ENCODE measurements around the gene PORCN. TPM values are rescaled to one million over a fixed set of nuclear protein-coding genes. Genes with fewer than 3 reads are reported as not detected.

Gene PORCN
- total RNA-seq, 1 donor from 2014 or later, result 8.9 TPM

- no peaks in the 10 kb centered on the region for H3K4me1 ChIP-seq
- no peak overlapping the region for H3K27ac ChIP-seq
- H3K9me3 ChIP-seq, result no peaks in the 10 kb centered on the region
- DNase-seq (no peak), ATAC-seq (no peak)
- H3K4me3 ChIP-seq, result no peak overlapping the region
- no peaks in the 10 kb centered on the region for H3K36me3 ChIP-seq
- H3K27me3 ChIP-seq, result no peaks in the 10 kb centered on the region
- TF ChIP-seq, protein P1, sequence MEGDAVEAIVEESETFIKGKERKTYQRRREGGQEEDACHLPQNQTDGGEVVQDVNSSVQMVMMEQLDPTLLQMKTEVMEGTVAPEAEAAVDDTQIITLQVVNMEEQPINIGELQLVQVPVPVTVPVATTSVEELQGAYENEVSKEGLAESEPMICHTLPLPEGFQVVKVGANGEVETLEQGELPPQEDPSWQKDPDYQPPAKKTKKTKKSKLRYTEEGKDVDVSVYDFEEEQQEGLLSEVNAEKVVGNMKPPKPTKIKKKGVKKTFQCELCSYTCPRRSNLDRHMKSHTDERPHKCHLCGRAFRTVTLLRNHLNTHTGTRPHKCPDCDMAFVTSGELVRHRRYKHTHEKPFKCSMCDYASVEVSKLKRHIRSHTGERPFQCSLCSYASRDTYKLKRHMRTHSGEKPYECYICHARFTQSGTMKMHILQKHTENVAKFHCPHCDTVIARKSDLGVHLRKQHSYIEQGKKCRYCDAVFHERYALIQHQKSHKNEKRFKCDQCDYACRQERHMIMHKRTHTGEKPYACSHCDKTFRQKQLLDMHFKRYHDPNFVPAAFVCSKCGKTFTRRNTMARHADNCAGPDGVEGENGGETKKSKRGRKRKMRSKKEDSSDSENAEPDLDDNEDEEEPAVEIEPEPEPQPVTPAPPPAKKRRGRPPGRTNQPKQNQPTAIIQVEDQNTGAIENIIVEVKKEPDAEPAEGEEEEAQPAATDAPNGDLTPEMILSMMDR (IDR thresholded peaks at IDR 0.05), result no peak
- intact Hi-C loops (cut with DNase I), result no loop called here
These were observed 35.1 kb upstream of the PORCN start for GRCh38 chrX:48473704-48473990.

DNA sequence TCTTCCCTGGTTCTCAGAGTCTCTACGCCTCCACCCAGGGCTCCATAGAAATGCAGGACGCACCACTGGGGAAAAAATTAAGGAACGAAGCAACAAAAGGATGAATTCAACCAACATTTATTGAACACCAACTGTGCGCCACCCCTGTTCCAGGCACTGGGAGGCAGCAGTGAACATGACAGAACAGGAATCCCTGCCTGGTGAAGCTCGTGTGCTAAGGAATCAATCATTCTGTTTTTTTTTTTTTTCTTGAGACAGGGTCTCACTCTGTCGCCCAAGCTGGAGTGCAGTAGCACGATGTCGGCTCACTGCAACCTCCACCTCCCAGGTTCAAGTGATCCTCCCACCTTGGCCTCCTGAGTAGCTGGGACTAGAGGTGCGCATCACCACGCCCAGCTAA is 34.7 kb upstream of the PORCN start:
- no peaks in the 10 kb centered on the region for H3K27me3 ChIP-seq
- H3K9me3 ChIP-seq, result no peaks in the 10 kb centered on the region
- ATAC-seq (no peak), DNase-seq (no peak)
- H3K27ac ChIP-seq, result no peak overlapping the region
- TF ChIP-seq, protein P1 (IDR thresholded peaks at IDR 0.05), result no peak
- intact Hi-C loops (cut with DNase I), result no loop called here
- no peaks in the 10 kb centered on the region for H3K4me1 ChIP-seq
- H3K36me3 ChIP-seq, result no peaks in the 10 kb centered on the region
- H3K4me3 ChIP-seq, result no peak overlapping the region

GRCh38 chrX:48474581-48474980 is 34.2 kb upstream of the PORCN start:
- DNase-seq (no peak), ATAC-seq (no peak)
- Histone ChIP-seq H3K27ac (no peak overlapping the region), H3K9me3 (no peaks in the 10 kb centered on the region), H3K27me3 (no peaks in the 10 kb centered on the region), H3K36me3 (no peaks in the 10 kb centered on the region), H3K4me1 (no peaks in the 10 kb centered on the region), H3K4me3 (no peak overlapping the region)
- TF ChIP-seq, protein P1 (IDR thresholded peaks at IDR 0.05), result no peak
- intact Hi-C loops (cut with DNase I), result no loop called here

- peak overlapping the region; percentile 73 for H3K4me3 ChIP-seq
- no peak for ATAC-seq
These were observed 33.5 kb upstream of the PORCN start for GRCh38 chrX:48475296-48475695.

DNA sequence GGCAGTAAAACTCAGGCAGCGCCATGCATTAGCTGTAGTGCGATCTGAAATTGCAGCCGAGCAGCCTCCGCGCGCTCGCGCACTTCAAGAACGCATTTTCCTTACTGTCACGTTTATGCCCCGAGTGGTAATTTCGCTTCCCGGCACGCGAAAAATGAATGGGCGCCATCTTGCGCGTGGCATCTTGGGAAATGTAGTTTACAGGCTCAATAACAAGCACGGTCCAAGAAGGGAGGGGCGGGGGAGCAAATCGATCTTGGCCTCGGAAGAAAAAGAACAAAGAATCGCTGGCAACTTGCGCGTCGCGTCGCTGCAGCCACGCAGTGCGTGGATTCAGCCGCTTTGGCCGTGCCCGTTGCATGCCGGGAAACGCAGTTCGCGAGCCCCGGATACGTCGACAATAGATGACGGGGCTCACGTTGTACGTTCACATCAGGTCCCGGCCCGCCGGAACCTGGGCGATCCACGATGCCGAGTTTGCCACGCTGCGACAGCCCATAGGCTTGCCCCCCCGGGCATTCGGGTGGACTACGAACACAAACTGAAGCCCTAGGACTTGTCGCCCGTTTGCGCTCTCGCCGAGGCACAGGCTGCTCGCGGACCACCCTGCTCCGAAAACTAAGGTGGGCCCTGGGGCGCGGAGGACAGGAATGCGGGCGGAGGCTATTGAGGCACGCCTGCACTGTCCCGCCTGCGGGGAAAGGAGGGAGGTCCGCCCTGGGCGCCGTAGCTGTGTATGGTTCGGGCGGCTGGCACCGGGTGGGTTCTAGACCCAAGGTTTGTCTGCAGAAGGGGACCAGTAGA is 32.8 kb upstream of the PORCN start, which contains the start of gene FTSJ1:
TSS of gene FTSJ1 (plus strand) at position 426 of the 804 bp plus-strand sequence. CDS start 1,849 bp downstream, outside the sequence.
- peak within 1 kb of the TSS; percentile 85 for H3K27ac ChIP-seq
- H3K9me3 ChIP-seq, result no peaks in the 10 kb centered on the region
- no peaks in the 10 kb centered on the region for H3K27me3 ChIP-seq
- ATAC-seq (peak; percentile 99), DNase-seq (peak; percentile 93)
- H3K4me3 ChIP-seq, result peak within 1 kb of the TSS; percentile 73
- no peaks in the 10 kb centered on the region for H3K4me1 ChIP-seq
- intact Hi-C loops (cut with DNase I), result no loop called here
- H3K36me3 ChIP-seq, result no peaks in the 10 kb centered on the region
- TF ChIP-seq, protein P1 (IDR thresholded peaks at IDR 0.05), result no peak

More at GRCh38 chrX:48475296-48475695, 33.5 kb upstream of the PORCN start:
- Histone ChIP-seq H3K27me3 (no peaks in the 10 kb centered on the region), H3K36me3 (no peaks in the 10 kb centered on the region), H3K4me1 (no peaks in the 10 kb centered on the region), H3K27ac (peak overlapping the region; percentile 85), H3K9me3 (no peaks in the 10 kb centered on the region)
- DNase-seq, result no peak
- TF ChIP-seq, protein P1 (IDR thresholded peaks at IDR 0.05), result no peak
- intact Hi-C loops (cut with DNase I), result no loop called here
